ENCODE measurements around the gene CXCL10.
"Not testable (repeated sequence)": the region's sequence is repeated elsewhere in the genome, so short reads cannot be mapped to it uniquely, and the experiment has no call there.

The CXCL10 gene

DNA sequence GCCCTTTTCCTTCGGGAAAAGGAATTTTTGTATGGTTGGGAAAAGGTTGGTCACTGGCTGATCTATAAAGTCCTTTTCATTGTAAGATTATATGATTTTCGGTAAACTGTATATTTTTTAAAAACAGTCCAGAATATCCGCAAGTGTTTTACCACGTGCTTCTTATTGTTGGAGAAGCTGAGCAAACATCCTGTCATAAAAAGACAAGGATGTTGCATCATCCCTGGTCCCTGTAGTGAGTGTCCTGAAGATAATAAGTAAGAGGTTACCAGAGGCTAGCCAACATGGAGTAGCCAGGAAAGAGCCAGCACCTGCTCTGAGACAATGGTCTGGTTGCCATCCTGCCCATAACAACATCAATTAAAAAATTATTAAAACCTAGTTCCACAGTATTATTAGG, 21.1 kb downstream of the CXCL10 start:
- TF ChIP-seq, protein P1, sequence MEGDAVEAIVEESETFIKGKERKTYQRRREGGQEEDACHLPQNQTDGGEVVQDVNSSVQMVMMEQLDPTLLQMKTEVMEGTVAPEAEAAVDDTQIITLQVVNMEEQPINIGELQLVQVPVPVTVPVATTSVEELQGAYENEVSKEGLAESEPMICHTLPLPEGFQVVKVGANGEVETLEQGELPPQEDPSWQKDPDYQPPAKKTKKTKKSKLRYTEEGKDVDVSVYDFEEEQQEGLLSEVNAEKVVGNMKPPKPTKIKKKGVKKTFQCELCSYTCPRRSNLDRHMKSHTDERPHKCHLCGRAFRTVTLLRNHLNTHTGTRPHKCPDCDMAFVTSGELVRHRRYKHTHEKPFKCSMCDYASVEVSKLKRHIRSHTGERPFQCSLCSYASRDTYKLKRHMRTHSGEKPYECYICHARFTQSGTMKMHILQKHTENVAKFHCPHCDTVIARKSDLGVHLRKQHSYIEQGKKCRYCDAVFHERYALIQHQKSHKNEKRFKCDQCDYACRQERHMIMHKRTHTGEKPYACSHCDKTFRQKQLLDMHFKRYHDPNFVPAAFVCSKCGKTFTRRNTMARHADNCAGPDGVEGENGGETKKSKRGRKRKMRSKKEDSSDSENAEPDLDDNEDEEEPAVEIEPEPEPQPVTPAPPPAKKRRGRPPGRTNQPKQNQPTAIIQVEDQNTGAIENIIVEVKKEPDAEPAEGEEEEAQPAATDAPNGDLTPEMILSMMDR (IDR thresholded peaks at IDR 0.05; ENCODE audit: low read depth, low read length, missing control alignments), result no peak
- no peak overlapping the region for H3K4me3 ChIP-seq (ENCODE audit: low read depth, low read length)
- DNase-seq (ENCODE audit: low read depth), result no peak

DNA sequence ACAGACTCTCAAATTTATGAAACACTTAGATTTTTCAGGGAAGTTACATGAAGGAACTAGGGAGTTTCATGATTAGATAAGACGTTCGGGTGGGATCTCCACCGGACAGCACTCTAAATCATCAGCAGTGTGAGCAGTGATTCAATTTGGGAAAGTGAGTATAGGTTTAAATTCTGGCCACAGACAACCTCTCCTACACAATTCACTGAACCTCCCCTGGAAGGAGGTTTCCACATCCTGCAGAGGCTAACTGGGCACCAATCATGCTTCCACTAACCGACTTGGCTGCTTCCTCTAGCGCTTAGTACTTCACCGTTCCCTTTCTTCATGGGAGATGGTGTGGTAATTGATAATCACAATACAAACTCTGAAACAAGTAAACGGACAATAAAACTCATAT, 21.6 kb downstream of the CXCL10 start:
- TF ChIP-seq, protein P1 (IDR thresholded peaks at IDR 0.05; ENCODE audit: low read depth, low read length, missing control alignments), result no peak
- H3K4me3 ChIP-seq (ENCODE audit: low read depth, low read length), result no peak overlapping the region
- no peak for DNase-seq (ENCODE audit: low read depth)

DNA sequence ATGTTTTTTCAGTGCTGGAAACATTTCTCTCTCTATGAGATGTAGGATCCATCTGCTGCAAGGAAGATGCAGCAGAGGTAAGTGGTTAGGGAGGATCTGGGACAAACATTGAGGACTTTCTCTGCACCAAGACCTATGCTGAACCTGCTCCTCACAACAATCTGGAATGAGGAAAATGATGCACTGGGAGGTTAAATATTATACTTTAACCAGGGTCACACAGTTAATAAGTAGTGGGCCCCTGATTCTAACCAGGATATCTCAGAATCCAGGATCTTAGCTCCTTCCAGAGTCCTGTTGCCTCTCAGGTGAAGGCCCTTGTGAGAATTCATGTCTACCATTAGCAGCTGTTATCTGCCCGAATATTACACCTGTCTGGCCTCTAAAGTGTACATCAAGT, 23.0 kb downstream of the CXCL10 start:
- DNase-seq (ENCODE audit: low read depth), result no peak
- TF ChIP-seq, protein P1 (IDR thresholded peaks at IDR 0.05; ENCODE audit: low read depth, low read length, missing control alignments), result no peak
- H3K4me3 ChIP-seq (ENCODE audit: low read depth, low read length), result no peak overlapping the region

DNA sequence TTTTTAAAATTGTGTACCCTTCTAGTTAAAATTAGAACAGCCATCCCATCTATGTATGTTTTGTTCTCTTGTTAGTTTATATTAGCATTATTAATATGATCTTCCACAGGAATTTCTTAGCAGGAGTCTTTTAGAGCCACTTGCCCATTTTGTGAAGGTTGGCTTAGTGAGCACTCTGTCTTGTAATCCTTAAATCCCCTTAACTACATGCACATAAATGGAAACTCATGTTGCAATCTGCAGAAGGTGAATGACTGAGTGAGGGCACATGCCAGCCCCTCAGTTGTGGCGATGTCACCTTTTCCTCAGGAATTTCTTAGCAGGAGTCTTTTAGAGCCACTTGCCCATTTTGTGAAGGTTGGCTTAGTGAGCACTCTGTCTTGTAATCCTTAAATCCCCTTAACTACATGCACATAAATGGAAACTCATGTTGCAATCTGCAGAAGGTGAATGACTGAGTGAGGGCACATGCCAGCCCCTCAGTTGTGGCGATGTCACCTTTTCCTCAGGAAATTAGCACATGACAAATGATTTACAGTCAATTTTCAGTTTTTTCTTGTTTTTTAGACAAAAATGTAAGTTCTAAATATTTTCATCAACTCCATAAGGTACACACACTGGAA, 24.7 kb downstream of the CXCL10 start:
- H3K4me3 ChIP-seq (ENCODE audit: low read depth, low read length); DNase-seq (ENCODE audit: low read depth): not testable (repeated sequence)

DNA sequence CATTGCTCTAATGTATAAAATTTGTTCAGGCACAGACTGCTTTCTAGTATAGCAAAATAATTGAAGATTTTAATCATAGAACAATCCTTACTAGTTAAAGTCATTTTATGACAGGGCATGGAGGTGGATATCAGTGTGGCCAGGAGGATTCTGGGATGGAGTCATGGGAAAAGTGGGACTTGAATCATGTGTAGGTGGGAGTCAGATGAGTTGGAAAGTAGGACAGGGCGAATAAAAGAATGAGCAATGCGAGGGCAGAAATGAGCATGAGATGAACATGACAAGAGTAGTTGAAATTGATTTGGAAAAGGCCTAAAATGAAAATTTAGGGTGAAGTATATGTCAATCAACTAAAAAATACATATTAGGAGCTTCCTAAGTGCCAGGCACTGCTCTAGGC, 25.4 kb downstream of the CXCL10 start:
- no peak overlapping the region for H3K4me3 ChIP-seq (ENCODE audit: low read depth, low read length)
- TF ChIP-seq, protein P1 (IDR thresholded peaks at IDR 0.05; ENCODE audit: low read depth, low read length, missing control alignments), result no peak
- DNase-seq (ENCODE audit: low read depth), result no peak

DNA sequence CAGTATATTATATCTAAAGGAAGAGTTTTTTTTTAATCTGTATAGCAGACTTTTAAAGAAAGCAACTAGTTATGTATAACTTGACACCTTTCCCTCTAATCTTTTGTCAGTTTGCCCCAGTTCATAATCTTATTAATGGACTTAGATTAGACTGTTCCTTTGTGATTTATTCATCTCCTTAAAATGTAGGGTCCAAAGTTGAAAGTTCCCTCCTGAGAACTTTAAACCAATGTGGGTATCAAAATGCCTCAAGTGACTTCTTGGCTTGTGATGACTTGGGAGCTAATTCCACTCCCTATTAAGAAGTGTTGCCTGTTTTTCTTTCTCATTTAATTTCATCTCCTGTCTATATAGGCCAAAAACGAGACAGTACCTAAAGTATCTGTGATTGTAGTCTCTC, 26.2 kb downstream of the CXCL10 start:
- DNase-seq (ENCODE audit: low read depth), result no peak
- TF ChIP-seq, protein P1 (IDR thresholded peaks at IDR 0.05; ENCODE audit: low read depth, low read length, missing control alignments), result no peak
- H3K4me3 ChIP-seq (ENCODE audit: low read depth, low read length), result no peak overlapping the region

DNA sequence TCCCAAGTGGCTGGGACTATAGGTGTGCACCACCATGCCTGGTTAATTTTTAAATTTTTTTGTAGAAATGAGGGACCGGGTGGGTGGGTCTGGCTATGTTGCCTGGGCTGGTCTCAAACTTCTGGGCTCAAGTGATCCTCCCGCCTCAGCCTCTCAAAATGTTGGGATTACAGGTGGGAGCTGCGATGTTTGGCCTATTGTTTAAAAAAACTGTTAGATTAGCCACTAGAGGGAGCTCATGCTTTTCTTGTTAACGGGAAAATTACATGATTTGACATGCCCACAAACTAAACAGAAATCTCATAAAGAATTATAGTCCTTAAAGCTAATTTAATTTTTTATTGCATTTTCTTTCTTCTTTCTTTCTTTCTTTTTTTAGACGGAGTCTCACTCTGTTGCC, 27.6 kb downstream of the CXCL10 start:
- H3K4me3 ChIP-seq (ENCODE audit: low read depth, low read length), result no peak overlapping the region
- no peak for DNase-seq (ENCODE audit: low read depth)
- TF ChIP-seq, protein P1 (IDR thresholded peaks at IDR 0.05; ENCODE audit: low read depth, low read length, missing control alignments), result peak; percentile 45
